ENCODE data around the gene PDIA4. TPM values are rescaled to one million over a fixed set of nuclear protein-coding genes. Genes with fewer than 3 reads are reported as not detected.
"Not testable (repeated sequence)": the region's sequence is repeated elsewhere in the genome, so short reads cannot be mapped to it uniquely, and the experiment has no call there.

Gene PDIA4
- total RNA-seq, 1 experiment from 2014 or later: 217 TPM

DNA sequence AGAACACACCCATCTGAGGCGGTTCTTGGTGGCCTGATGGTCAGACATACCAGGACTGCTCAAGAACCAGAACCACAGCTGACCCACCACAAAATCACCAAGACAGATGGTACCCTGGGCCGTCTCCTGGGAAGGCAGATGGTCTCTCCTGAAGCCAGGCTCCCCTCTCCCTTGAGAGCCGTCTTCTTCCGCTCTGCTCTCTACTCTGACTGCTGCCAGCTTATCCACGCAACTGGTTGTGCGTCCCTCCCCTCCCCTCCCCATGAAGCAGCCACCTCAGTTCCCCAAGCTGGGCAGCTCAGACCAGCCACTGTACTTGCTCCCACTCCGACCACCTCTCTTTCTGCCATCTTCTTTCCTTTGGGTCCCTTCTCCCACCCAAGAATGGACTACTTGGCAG, 14.0 kb downstream of the PDIA4 start:
- POLR2A ChIA-PET: no interaction called here
- Histone ChIP-seq H3K9me3 (ENCODE audit: control insufficient read depth in 1 of 2, insufficient read depth in 1 of 2, low read depth in 1 of 2, low read length in 2 of 2) (no peaks in the 10 kb centered on the region), H2AFZ (ENCODE audit: low read depth, low read length, poor library complexity, severe bottlenecking) (no peak overlapping the region), H4K20me1 (ENCODE audit: insufficient read depth) (no peaks in the 10 kb centered on the region), H3K4me2 (ENCODE audit: low read length) (no peak overlapping the region), H3K27ac (ENCODE audit: low read depth, low read length) (no peak overlapping the region), H3K9me2 (ENCODE audit: insufficient read depth) (no peaks in the 10 kb centered on the region), H3K4me1 (ENCODE audit: control insufficient read depth in 1 of 2, insufficient read depth in 2 of 2, low read length in 2 of 2) (no peaks in the 10 kb centered on the region), H3K4me3 (replicated peaks in 1 of 2; ENCODE audit: low read depth in 1 of 2, low read length in 2 of 2) (no peak overlapping the region), H3K36me3 (ENCODE audit: control insufficient read depth in 1 of 2, insufficient read depth in 2 of 2, low read length in 2 of 2) (peaks cover 53% of the 10 kb centered on the region in 2 experiments; a peak in 3 of 4 replicates), H3K9ac (ENCODE audit: low read length) (no peak overlapping the region), H3K79me2 (ENCODE audit: insufficient read depth, low read length) (peaks cover 32% of the 10 kb centered on the region), H3K27me3 (ENCODE audit: insufficient read depth, low read length) (no peaks in the 10 kb centered on the region)
- CTCF ChIA-PET: no interaction called here
- intact Hi-C loops (cut with micrococcal nuclease): no loop called here
- RAD21 ChIA-PET (ENCODE audit: low non-redundant PET in 1 of 2, low total read pairs in 2 of 2, uncharacterized antibody in 2 of 2, unreplicated experiment in 2 of 2): no interaction called here
- no peak for DNase-seq (ENCODE audit: low read depth, low spot score)
- BruUV-seq (replicated peaks): no TSS peak
- ATAC-seq: no peak
- no peak for TF ChIP-seq RAD21 (IDR thresholded peaks at IDR 0.05; ENCODE audit: low read depth)
- TF ChIP-seq ZNF274 (IDR thresholded peaks at IDR 0.05; ENCODE audit: low read depth, low read length): no peak
- TF ChIP-seq, protein P1, sequence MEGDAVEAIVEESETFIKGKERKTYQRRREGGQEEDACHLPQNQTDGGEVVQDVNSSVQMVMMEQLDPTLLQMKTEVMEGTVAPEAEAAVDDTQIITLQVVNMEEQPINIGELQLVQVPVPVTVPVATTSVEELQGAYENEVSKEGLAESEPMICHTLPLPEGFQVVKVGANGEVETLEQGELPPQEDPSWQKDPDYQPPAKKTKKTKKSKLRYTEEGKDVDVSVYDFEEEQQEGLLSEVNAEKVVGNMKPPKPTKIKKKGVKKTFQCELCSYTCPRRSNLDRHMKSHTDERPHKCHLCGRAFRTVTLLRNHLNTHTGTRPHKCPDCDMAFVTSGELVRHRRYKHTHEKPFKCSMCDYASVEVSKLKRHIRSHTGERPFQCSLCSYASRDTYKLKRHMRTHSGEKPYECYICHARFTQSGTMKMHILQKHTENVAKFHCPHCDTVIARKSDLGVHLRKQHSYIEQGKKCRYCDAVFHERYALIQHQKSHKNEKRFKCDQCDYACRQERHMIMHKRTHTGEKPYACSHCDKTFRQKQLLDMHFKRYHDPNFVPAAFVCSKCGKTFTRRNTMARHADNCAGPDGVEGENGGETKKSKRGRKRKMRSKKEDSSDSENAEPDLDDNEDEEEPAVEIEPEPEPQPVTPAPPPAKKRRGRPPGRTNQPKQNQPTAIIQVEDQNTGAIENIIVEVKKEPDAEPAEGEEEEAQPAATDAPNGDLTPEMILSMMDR (IDR thresholded peaks at IDR 0.05 in 2 of 3, conservative IDR thresholded peaks at IDR 0.05 in 1 of 3; ENCODE audit: borderline replicate concordance in 1 of 3, insufficient read depth in 1 of 3, low read depth in 2 of 3, low read length in 2 of 3): no peak
- no peak for TF ChIP-seq EZH2 (IDR thresholded peaks at IDR 0.05)

DNA sequence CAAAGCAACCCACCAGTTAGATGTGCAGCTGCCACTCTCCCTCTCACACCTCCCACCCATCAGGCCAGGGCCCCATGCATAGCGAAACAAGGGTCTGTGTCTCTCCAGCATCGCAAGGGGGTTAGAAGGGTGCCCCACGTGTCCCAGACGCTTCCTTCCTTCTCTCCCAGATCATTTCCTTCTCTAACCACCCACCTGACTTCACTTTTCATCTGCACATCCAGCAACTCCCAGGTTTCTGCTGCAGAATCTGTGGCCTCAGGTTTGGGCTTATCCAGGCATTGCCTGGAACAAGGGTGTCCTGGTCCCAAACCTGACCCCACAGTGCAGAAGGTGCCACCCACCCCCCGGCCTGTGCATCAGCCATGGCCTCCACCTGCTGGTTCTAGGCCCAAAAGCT, 14.4 kb downstream of the PDIA4 start:
- H3K36me3 ChIP-seq (ENCODE audit: control insufficient read depth in 1 of 2, insufficient read depth in 2 of 2, low read length in 2 of 2): peaks cover 51 to 53% of the 10 kb centered on the region in 2 experiments; a peak in 3 of 4 replicates
- H3K27ac ChIP-seq (ENCODE audit: low read depth, low read length): no peak overlapping the region
- H3K9me3 ChIP-seq (ENCODE audit: control insufficient read depth in 1 of 2, insufficient read depth in 1 of 2, low read depth in 1 of 2, low read length in 2 of 2): no peaks in the 10 kb centered on the region
- ChIA-PET RAD21 (ENCODE audit: low non-redundant PET in 1 of 2, low total read pairs in 2 of 2, uncharacterized antibody in 2 of 2, unreplicated experiment in 2 of 2) (no interaction called here), POLR2A (no interaction called here), CTCF (no interaction called here)
- intact Hi-C loops (cut with micrococcal nuclease): no loop called here
- no peak overlapping the region for H3K4me3 ChIP-seq (replicated peaks in 1 of 2; ENCODE audit: low read depth in 1 of 2, low read length in 2 of 2)
- H2AFZ ChIP-seq (ENCODE audit: low read depth, low read length, poor library complexity, severe bottlenecking): no peak overlapping the region
- no peaks in the 10 kb centered on the region for H3K27me3 ChIP-seq (ENCODE audit: insufficient read depth, low read length)
- TF ChIP-seq POLR2A (IDR thresholded peaks at IDR 0.05; ENCODE audit: borderline replicate concordance, extremely low read depth, insufficient read depth, insufficient read length): no peak
- H4K20me1 ChIP-seq (ENCODE audit: insufficient read depth): no peaks in the 10 kb centered on the region
- DNase-seq (ENCODE audit: low read depth, low spot score): no peak
- no peak for ATAC-seq
- H3K79me2 ChIP-seq (ENCODE audit: insufficient read depth, low read length): peaks cover 27% of the 10 kb centered on the region
- H3K9me2 ChIP-seq (ENCODE audit: insufficient read depth): no peaks in the 10 kb centered on the region
- H3K4me1 ChIP-seq (ENCODE audit: control insufficient read depth in 1 of 2, insufficient read depth in 2 of 2, low read length in 2 of 2): no peaks in the 10 kb centered on the region
- no peak overlapping the region for H3K4me2 ChIP-seq (ENCODE audit: low read length)
- BruUV-seq (replicated peaks): no TSS peak
- no peak overlapping the region for H3K9ac ChIP-seq (ENCODE audit: low read length)

DNA sequence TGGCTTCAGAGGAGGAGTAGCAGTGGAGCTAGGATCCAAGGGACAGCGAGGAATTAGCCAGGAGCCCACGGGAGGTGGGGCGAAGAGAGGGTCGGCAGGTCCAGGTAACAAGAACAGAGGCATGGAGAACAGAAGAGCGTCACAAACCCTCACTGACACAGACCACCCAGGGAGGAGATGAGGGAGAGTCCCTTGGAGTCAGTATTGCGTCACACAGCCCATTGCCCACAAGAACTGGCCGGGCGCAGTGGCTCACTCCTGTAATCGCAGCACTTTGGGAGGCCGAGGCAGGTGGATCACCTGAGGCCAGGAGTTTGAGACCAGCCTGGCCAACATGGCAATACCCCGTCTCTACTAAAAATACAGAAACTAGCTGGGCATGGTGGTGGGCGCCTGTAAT, 15.6 kb downstream of the PDIA4 start:
- CTCF ChIA-PET; H3K4me3 ChIP-seq (replicated peaks in 1 of 2; ENCODE audit: low read depth in 1 of 2, low read length in 2 of 2); H3K9ac ChIP-seq (ENCODE audit: low read length); RAD21 ChIA-PET (ENCODE audit: low non-redundant PET in 1 of 2, low total read pairs in 2 of 2, uncharacterized antibody in 2 of 2, unreplicated experiment in 2 of 2); H2AFZ ChIP-seq (ENCODE audit: low read depth, low read length, poor library complexity, severe bottlenecking); DNase-seq (ENCODE audit: low read depth, low spot score); H3K27ac ChIP-seq (ENCODE audit: low read depth, low read length); intact Hi-C loops (cut with micrococcal nuclease); POLR2A ChIA-PET; H3K9me2 ChIP-seq (ENCODE audit: insufficient read depth); H3K27me3 ChIP-seq (ENCODE audit: insufficient read depth, low read length); H3K4me2 ChIP-seq (ENCODE audit: low read length); H3K4me1 ChIP-seq (ENCODE audit: control insufficient read depth in 1 of 2, insufficient read depth in 2 of 2, low read length in 2 of 2); H4K20me1 ChIP-seq (ENCODE audit: insufficient read depth); ATAC-seq; BruUV-seq (replicated peaks); H3K9me3 ChIP-seq (ENCODE audit: control insufficient read depth in 1 of 2, insufficient read depth in 1 of 2, low read depth in 1 of 2, low read length in 2 of 2): not testable (repeated sequence)
- peaks cover 57% of the 10 kb centered on the region in 2 experiments; a peak in 3 of 4 replicates for H3K36me3 ChIP-seq (ENCODE audit: control insufficient read depth in 1 of 2, insufficient read depth in 2 of 2, low read length in 2 of 2)
- H3K79me2 ChIP-seq (ENCODE audit: insufficient read depth, low read length): peaks cover 26% of the 10 kb centered on the region

Data from HCT116 (cell line).